Caco-2 (cell line): ENCODE data around the gene VAMP2. TPM values are rescaled to one million over a fixed set of nuclear protein-coding genes. Genes with fewer than 3 reads are reported as not detected.
A peak's percentile ranks its signal among the peaks of the same experiment; 100 is the strongest.

Source experiments
- BruUV-seq: library from RNA; stranded (reverse); fragments of 400-500 nt; replicated peaks from 2 replicates; lab custom pipeline; 2021; lab: Mats Ljungman, UMichigan
- CTCF ChIA-PET: fragments of 300-600 bp; sonication (Branson Sonifier 250); formaldehyde crosslinking; loops from one replicate; lab custom pipeline; 2022; ENCODE audit warnings: antibody characterized with exemption; lab: Charles Lee
- POLR2A ChIA-PET: fragments of 300-600 bp; sonication (Branson Sonifier 250); formaldehyde crosslinking; loops from one replicate; lab custom pipeline; 2022; ENCODE audit warnings: antibody characterized with exemption; lab: Charles Lee
- DNase-seq, 2 experiments: peaks; one replicate each; pipeline versions ENCODE4 v3.0.0 to v3.0.0-alpha.2; 2020 to 2022
- H3K27me3 ChIP-seq: replicated peaks from 2 replicates; pipeline ENCODE4 v1.6.0; 2011; ENCODE audit warnings: low read length; ENCODE audit not compliant: control insufficient read depth, insufficient read depth
- H3K36me3 ChIP-seq: 2 replicates; pipeline ENCODE4 v1.5.1; 2011; ENCODE audit warnings: low read length; ENCODE audit not compliant: control insufficient read depth, insufficient read depth
- H3K4me1 ChIP-seq: fragments of 250-450 bp; sonication (Bioruptor Pico); 2 replicates; pipeline ENCODE4 v1.5.1; 2020; ENCODE audit warnings: mild to moderate bottlenecking
- H3K4me3 ChIP-seq: 2 replicates; pipeline ENCODE4 v1.5.1; 2011; ENCODE audit warnings: low read depth, mild to moderate bottlenecking, control low read depth, low read length
- H3K9me3 ChIP-seq: fragments of 250-450 bp; sonication (Bioruptor Pico); 2 replicates; pipeline ENCODE4 v1.5.1; 2020; ENCODE audit warnings: mild to moderate bottlenecking, moderate library complexity
- H3K27ac Mint-ChIP-seq: one replicate; pipeline ENCODE4 v1.8.0; 2022; ENCODE audit warnings: mixed read lengths; ENCODE audit not compliant: unreplicated experiment
- H3K27me3 Mint-ChIP-seq: one replicate; pipeline ENCODE4 v1.8.0; 2022; ENCODE audit warnings: mixed read lengths; ENCODE audit not compliant: insufficient read depth, unreplicated experiment
- H3K36me3 Mint-ChIP-seq: one replicate; pipeline ENCODE4 v1.8.0; 2022; ENCODE audit warnings: mild to moderate bottlenecking, mixed read lengths; ENCODE audit not compliant: insufficient read depth, unreplicated experiment
- H3K4me1 Mint-ChIP-seq: one replicate; pipeline ENCODE4 v1.8.0; 2022; ENCODE audit warnings: low read depth, mixed read lengths; ENCODE audit not compliant: unreplicated experiment
- H3K4me3 Mint-ChIP-seq: one replicate; pipeline ENCODE4 v1.8.0; 2022; ENCODE audit warnings: mild to moderate bottlenecking, moderate library complexity, mixed read lengths; ENCODE audit not compliant: unreplicated experiment
- H3K9me3 Mint-ChIP-seq: one replicate; pipeline ENCODE4 v1.8.0; 2022; ENCODE audit warnings: mixed read lengths; ENCODE audit not compliant: unreplicated experiment
- CTCF ChIP-seq, 2 experiments: fragments of 200-600 bp in 1 of 2; IDR thresholded peaks; 1 replicate in 1 of 2; 2 replicates in 1 of 2; pipeline versions ENCODE4 v1.5.1 to v1.8.0; 2011 to 2022; ENCODE audit warnings: antibody characterized with exemption in 1 of 2, control low read depth in 1 of 2, inconsistent platforms in 1 of 2, low read depth in 1 of 2, low read length in 1 of 2, mild to moderate bottlenecking in 1 of 2, moderate library complexity in 1 of 2; ENCODE audit not compliant: insufficient read depth in 1 of 2, severe bottlenecking in 1 of 2, unreplicated experiment in 1 of 2
- intact Hi-C: fragments of 100-400 bp; cut with micrococcal nuclease; formaldehyde crosslinking; loops from one replicate; pipeline ENCODE4 v1.10.0; 2022; ENCODE audit not compliant: unreplicated experiment
- total RNA-seq: library from RNA; stranded (reverse); gene quantifications from 2 replicates; pipeline ENCODE4 v1.2.3, GENCODE V29; 2022

The VAMP2 gene
- total RNA-seq, 1 experiment from 2014 or later: 10.5 TPM

- H3K27ac Mint-ChIP-seq: peak overlapping the region; percentile 99
- intact Hi-C loops: no loop called here
- ChIA-PET POLR2A (interaction anchor here (1.2 kb wide), 1 partner anchor 18 kb away, joined by 3 read pairs; no protein-coding TSS in a partner anchor), CTCF (no interaction called here)
- Histone ChIP-seq H3K4me3 (peak overlapping the region; percentile 30), H3K36me3 (no peaks in the 10 kb centered on the region), H3K4me1 (peaks cover 19% of the 10 kb centered on the region), H3K9me3 (no peaks in the 10 kb centered on the region), H3K27me3 (no peaks in the 10 kb centered on the region)
- no peaks in the 10 kb centered on the region for H3K9me3 Mint-ChIP-seq
- H3K27me3 Mint-ChIP-seq: no peaks in the 10 kb centered on the region
- no TSS peak for BruUV-seq
- peak overlapping the region; percentile 84 for H3K4me3 Mint-ChIP-seq
- H3K36me3 Mint-ChIP-seq: peaks cover 16% of the 10 kb centered on the region
- DNase-seq: no peak
- peaks cover 21% of the 10 kb centered on the region for H3K4me1 Mint-ChIP-seq
- no peak for TF ChIP-seq CTCF (IDR thresholded peaks at IDR 0.05; ENCODE audit: insufficient read depth in 1 of 2, low read depth in 1 of 2, low read length in 1 of 2, severe bottlenecking in 1 of 2, unreplicated experiment in 1 of 2)
Observed at GRCh38 chr17:8154608-8155155, 8.1 kb downstream of the VAMP2 start.

GRCh38 chr17:8153957-8154607, 8.7 kb downstream of the VAMP2 start:
- peaks cover 19% of the 10 kb centered on the region for H3K4me1 ChIP-seq
- peak overlapping the region; percentile 30 for H3K4me3 ChIP-seq
- Mint-ChIP-seq H3K27me3 (no peaks in the 10 kb centered on the region), H3K4me3 (peak overlapping the region; percentile 84), H3K4me1 (peaks cover 21% of the 10 kb centered on the region), H3K36me3 (peaks cover 16% of the 10 kb centered on the region), H3K9me3 (no peaks in the 10 kb centered on the region), H3K27ac (peak overlapping the region; percentile 99)
- H3K27me3 ChIP-seq: no peaks in the 10 kb centered on the region
- no peak for TF ChIP-seq CTCF (IDR thresholded peaks at IDR 0.05; ENCODE audit: insufficient read depth in 1 of 2, low read depth in 1 of 2, low read length in 1 of 2, severe bottlenecking in 1 of 2, unreplicated experiment in 1 of 2)
- BruUV-seq: no TSS peak
- ChIA-PET POLR2A (interaction anchor here (1.2 kb wide), 1 partner anchor 19 kb away, joined by 3 read pairs; no protein-coding TSS in a partner anchor), CTCF (no interaction called here)
- intact Hi-C loops: no loop called here
- peak; percentile 84 to 88 for DNase-seq
- no peaks in the 10 kb centered on the region for H3K36me3 ChIP-seq
- no peaks in the 10 kb centered on the region for H3K9me3 ChIP-seq

- intact Hi-C loops: no loop called here
- H3K36me3 ChIP-seq: no peaks in the 10 kb centered on the region
- no TSS peak for BruUV-seq
Observed at GRCh38 chr17:8153525-8153956, 9.2 kb downstream of the VAMP2 start.

More at GRCh38 chr17:8153525-8153956, 9.2 kb downstream of the VAMP2 start:
- Histone ChIP-seq H3K4me3 (no peak overlapping the region), H3K4me1 (peaks cover 19% of the 10 kb centered on the region), H3K27me3 (no peaks in the 10 kb centered on the region), H3K9me3 (no peaks in the 10 kb centered on the region)
- no peaks in the 10 kb centered on the region for H3K27me3 Mint-ChIP-seq
- no peak for TF ChIP-seq CTCF (IDR thresholded peaks at IDR 0.05; ENCODE audit: insufficient read depth in 1 of 2, low read depth in 1 of 2, low read length in 1 of 2, severe bottlenecking in 1 of 2, unreplicated experiment in 1 of 2)
- H3K4me3 Mint-ChIP-seq: peak overlapping the region; percentile 84
- H3K36me3 Mint-ChIP-seq: peaks cover 13% of the 10 kb centered on the region
- peak overlapping the region; percentile 99 for H3K27ac Mint-ChIP-seq
- ChIA-PET CTCF (no interaction called here), POLR2A (interaction anchor here (1.2 kb wide), 1 partner anchor 20 kb away, joined by 3 read pairs; no protein-coding TSS in a partner anchor)
- peaks cover 21% of the 10 kb centered on the region for H3K4me1 Mint-ChIP-seq
- no peaks in the 10 kb centered on the region for H3K9me3 Mint-ChIP-seq
- DNase-seq: peak; percentile 37 to 67
